MM.1S (cell line): ENCODE measurements around the gene PDE6D.

Experiments
- DNase-seq: peaks from one replicate; pipeline ENCODE4 v3.0.0-alpha.2; 2015
- H2AFZ ChIP-seq: fragments of 300-600 bp; sonication (generic); 2 replicates; pipeline ENCODE4 v1.6.0; 2016; ENCODE audit warnings: antibody characterized with exemption, low read length
- H3F3A ChIP-seq: fragments of 300-600 bp; sonication (generic); 2 replicates; pipeline ENCODE4 v1.6.1; 2016; ENCODE audit warnings: mild to moderate bottlenecking, antibody characterized with exemption, low read length, moderate library complexity, mixed read lengths; ENCODE audit not compliant: insufficient read depth
- H3K27ac ChIP-seq: fragments of 300-600 bp; sonication (generic); 2 replicates; pipeline ENCODE4 v1.5.1; 2016; ENCODE audit warnings: mild to moderate bottlenecking, low read length
- H3K27me3 ChIP-seq: fragments of 300-600 bp; sonication (generic); replicated peaks from 2 replicates; pipeline ENCODE4 v1.6.0; 2016; ENCODE audit warnings: low read length; ENCODE audit not compliant: insufficient read depth
- H3K36me3 ChIP-seq: fragments of 300-600 bp; sonication (generic); replicated peaks from 2 replicates; pipeline ENCODE4 v1.6.1; 2016; ENCODE audit warnings: mild to moderate bottlenecking, low read length, mixed read lengths; ENCODE audit not compliant: insufficient read depth
- H3K4me1 ChIP-seq: fragments of 300-600 bp; sonication (generic); 2 replicates; pipeline ENCODE4 v1.6.1; 2016; ENCODE audit warnings: low read length, mixed read lengths
- H3K4me2 ChIP-seq: fragments of 300-600 bp; sonication (generic); 2 replicates; pipeline ENCODE4 v1.6.0; 2016; ENCODE audit warnings: low read depth, low read length
- H3K4me3 ChIP-seq: fragments of 300-600 bp; sonication (generic); 2 replicates; pipeline ENCODE4 v1.5.1; 2016; ENCODE audit warnings: low read length, mixed read lengths
- H3K79me2 ChIP-seq: fragments of 300-600 bp; sonication (generic); 2 replicates; pipeline ENCODE4 v1.6.1; 2016; ENCODE audit warnings: mixed run types, low read length, mixed read lengths
- H3K9ac ChIP-seq: fragments of 300-600 bp; sonication (generic); 2 replicates; pipeline ENCODE4 v1.6.1; 2016; ENCODE audit warnings: low read length, mixed read lengths
- H3K9me2 ChIP-seq: fragments of 300-600 bp; sonication (generic); replicated peaks from 2 replicates; pipeline ENCODE4 v1.6.1; 2016; ENCODE audit warnings: mild to moderate bottlenecking, low read length, mixed read lengths; ENCODE audit not compliant: insufficient read depth
- H3K9me3 ChIP-seq: fragments of 300-600 bp; sonication (generic); replicated peaks from 2 replicates; pipeline ENCODE4 v1.6.1; 2016; ENCODE audit warnings: mild to moderate bottlenecking, low read length, mixed read lengths; ENCODE audit not compliant: insufficient read depth
- H4K20me1 ChIP-seq: fragments of 300-600 bp; sonication (generic); 2 replicates; pipeline ENCODE4 v1.6.1; 2016; ENCODE audit warnings: mild to moderate bottlenecking, low read length, moderate library complexity, mixed read lengths; ENCODE audit not compliant: insufficient read depth
- EZH2 ChIP-seq: fragments of 300-600 bp; sonication (generic); optimal IDR thresholded peaks from 2 replicates; pipeline ENCODE3; 2017; ENCODE audit warnings: low read depth, mild to moderate bottlenecking, antibody characterized with exemption, low read length, mixed read lengths
- EZH2phosphoT487 ChIP-seq: fragments of 300-600 bp; sonication (generic); IDR thresholded peaks from 2 replicates; pipeline ENCODE4 v1.6.1; 2018; ENCODE audit warnings: antibody characterized with exemption, low read length
- TF ChIP-seq, protein P1 (sequence below): fragments of 300-600 bp; sonication (generic); IDR thresholded peaks from 2 replicates; pipeline ENCODE4 v1.5.1; 2016; ENCODE audit warnings: antibody characterized with exemption, low read length, mixed read lengths

Gene PDE6D

DNA sequence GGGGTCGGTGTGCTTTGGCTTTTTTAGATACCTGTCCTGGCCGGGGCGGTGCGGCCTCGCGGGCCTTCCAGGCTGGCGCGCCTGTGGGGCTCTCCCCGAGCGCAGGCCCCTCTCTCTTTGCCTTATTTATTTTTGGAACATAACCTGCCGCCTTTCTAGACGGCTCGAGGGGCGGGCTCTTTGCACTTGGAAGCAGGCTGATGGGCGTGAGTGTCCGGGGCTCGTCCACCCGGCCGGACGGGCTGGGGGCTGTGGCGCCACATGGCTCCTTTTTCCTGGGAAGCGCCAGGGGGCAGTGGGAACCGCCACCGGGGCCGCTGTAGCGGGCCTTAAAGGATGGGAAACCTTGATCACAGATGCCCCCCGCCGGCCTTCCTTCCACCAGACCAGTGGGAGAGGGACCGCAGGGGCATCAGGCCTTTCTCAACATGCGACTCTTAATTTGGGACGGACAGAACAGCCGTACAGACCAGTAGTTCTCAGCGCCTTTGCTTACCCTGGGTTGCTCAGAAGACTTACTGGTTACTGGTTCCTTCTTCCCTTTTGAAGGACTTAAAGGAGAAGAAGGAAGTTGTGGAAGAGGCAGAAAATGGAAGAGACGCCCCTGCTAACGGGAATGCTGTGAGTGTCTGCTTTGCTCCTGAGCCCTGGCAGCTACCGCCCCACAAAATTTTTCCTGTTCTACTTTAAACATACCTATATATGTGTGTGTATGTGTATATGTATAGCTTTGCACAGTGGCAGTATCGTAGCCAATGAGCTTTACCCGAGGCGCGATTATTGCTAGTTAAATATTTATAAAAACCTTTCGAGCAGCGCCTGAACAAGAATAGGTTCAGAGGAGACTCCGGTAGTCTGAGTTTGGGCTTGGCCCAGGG is 70.0 kb downstream of the PDE6D start:
- peaks cover 39% of the 10 kb centered on the region for H4K20me1 ChIP-seq
- H3K27me3 ChIP-seq, result no peaks in the 10 kb centered on the region
- peaks cover 17% of the 10 kb centered on the region for H3K4me1 ChIP-seq
- H3K9ac ChIP-seq, result peak overlapping the region; percentile 91
- peak overlapping the region; percentile 75 for H3K4me3 ChIP-seq
- DNase-seq, result peak; percentile 9
- H3K79me2 ChIP-seq, result peaks cover 49% of the 10 kb centered on the region
- H3F3A ChIP-seq, result peaks cover 64% of the 10 kb centered on the region
- H3K36me3 ChIP-seq, result peaks cover 2% of the 10 kb centered on the region; the same call in 1 of the 2 replicates
- H2AFZ ChIP-seq, result no peak overlapping the region
- H3K9me3 ChIP-seq, result no peaks in the 10 kb centered on the region
- TF ChIP-seq EZH2, result no peak
- TF ChIP-seq, protein P1, sequence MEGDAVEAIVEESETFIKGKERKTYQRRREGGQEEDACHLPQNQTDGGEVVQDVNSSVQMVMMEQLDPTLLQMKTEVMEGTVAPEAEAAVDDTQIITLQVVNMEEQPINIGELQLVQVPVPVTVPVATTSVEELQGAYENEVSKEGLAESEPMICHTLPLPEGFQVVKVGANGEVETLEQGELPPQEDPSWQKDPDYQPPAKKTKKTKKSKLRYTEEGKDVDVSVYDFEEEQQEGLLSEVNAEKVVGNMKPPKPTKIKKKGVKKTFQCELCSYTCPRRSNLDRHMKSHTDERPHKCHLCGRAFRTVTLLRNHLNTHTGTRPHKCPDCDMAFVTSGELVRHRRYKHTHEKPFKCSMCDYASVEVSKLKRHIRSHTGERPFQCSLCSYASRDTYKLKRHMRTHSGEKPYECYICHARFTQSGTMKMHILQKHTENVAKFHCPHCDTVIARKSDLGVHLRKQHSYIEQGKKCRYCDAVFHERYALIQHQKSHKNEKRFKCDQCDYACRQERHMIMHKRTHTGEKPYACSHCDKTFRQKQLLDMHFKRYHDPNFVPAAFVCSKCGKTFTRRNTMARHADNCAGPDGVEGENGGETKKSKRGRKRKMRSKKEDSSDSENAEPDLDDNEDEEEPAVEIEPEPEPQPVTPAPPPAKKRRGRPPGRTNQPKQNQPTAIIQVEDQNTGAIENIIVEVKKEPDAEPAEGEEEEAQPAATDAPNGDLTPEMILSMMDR, result no peak
- no peak for TF ChIP-seq EZH2phosphoT487
- peak overlapping the region; percentile 89 for H3K4me2 ChIP-seq
- H3K9me2 ChIP-seq, result no peaks in the 10 kb centered on the region
- peak overlapping the region; percentile 69 for H3K27ac ChIP-seq

DNA sequence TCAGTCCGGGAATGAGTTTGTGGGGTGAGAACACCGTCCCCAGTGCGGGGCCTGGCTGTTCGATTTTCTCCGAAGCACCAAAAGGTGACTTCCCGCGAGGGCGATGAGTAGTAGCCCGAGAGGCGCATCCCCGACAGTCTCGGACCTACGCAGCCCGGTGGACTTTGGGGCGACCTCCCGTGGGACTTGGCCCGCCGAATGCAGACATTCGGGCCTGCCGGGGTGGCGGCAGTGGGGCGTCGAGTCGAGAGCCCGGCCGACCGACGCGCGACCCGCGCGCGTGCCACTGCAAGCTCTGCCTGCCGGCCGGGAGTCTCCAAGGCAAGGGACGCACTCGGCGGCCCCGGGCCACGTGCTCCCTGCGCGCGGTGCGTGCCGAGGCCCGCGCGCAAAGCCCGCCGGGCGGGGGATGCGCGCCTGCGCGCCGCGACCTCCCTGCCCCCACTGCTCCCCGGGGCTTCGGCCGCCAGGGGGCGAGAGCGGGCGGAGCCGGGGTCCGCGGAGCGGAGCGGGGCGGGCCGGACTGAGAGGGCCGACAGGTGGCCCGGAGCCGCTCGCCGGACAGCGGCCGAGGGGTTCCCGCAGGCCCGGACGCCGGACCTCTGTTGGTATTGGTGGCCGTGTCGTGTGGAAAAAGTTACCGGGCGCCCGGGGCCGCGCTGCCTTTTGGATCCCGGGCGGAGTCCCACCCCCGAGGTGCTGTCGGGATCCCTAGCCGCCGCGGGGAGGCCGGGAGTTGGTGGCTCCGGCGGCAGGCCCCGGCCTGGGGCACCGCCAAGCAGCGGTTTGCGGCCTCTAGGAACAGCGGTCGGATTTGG is 70.9 kb downstream of the PDE6D start:
- peaks cover 2% of the 10 kb centered on the region; the same call in 1 of the 2 replicates for H3K36me3 ChIP-seq
- H3K9me3 ChIP-seq, result no peaks in the 10 kb centered on the region
- H2AFZ ChIP-seq, result no peak overlapping the region
- H4K20me1 ChIP-seq, result peaks cover 39% of the 10 kb centered on the region
- no peaks in the 10 kb centered on the region for H3K9me2 ChIP-seq
- H3K9ac ChIP-seq, result peak overlapping the region; percentile 100
- no peaks in the 10 kb centered on the region for H3K27me3 ChIP-seq
- peak; percentile 89 for DNase-seq
- peaks cover 64% of the 10 kb centered on the region for H3F3A ChIP-seq
- H3K27ac ChIP-seq, result peak overlapping the region; percentile 87
- peak overlapping the region; percentile 99 for H3K4me3 ChIP-seq
- H3K4me1 ChIP-seq, result peaks cover 17% of the 10 kb centered on the region
- no peak for TF ChIP-seq EZH2phosphoT487
- TF ChIP-seq, protein P1, result peak; percentile 39
- TF ChIP-seq EZH2, result no peak
- H3K79me2 ChIP-seq, result peaks cover 52% of the 10 kb centered on the region
- peak overlapping the region; percentile 89 for H3K4me2 ChIP-seq

DNA sequence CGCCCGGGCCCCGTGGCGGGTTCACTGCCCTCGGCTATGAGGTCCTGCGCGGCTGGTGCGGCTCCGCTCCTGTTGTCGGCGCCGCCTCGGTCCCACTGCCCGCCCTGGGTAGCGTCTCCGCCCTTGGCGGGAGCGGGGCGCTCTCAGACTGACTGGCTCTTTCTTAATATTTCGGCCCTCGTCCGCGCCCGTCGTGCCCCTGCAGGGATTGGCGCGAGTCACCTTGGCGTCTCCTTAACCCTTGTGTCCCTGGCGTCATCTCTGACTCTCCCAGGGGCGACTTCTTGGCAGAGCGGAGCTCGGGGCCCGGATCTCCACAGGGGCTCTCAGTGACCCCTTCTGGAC is 71.5 kb downstream of the PDE6D start:
- Histone ChIP-seq H3K4me2 (peak overlapping the region; percentile 77), H3K9me3 (no peaks in the 10 kb centered on the region), H3K9me2 (no peaks in the 10 kb centered on the region), H3K4me1 (peaks cover 17% of the 10 kb centered on the region), H3F3A (peaks cover 59% of the 10 kb centered on the region), H3K4me3 (peak overlapping the region; percentile 99), H3K36me3 (peaks cover 2% of the 10 kb centered on the region; the same call in 1 of the 2 replicates), H2AFZ (no peak overlapping the region), H3K9ac (peak overlapping the region; percentile 100), H3K27me3 (no peaks in the 10 kb centered on the region), H3K27ac (peak overlapping the region; percentile 87), H4K20me1 (peaks cover 39% of the 10 kb centered on the region), H3K79me2 (peaks cover 52% of the 10 kb centered on the region)
- TF ChIP-seq EZH2phosphoT487, result no peak
- no peak for TF ChIP-seq EZH2
- TF ChIP-seq, protein P1, result no peak
- DNase-seq, result no peak
